ENCODE results near the gene ARHGAP4. TPM values are rescaled to one million over a fixed set of nuclear protein-coding genes. Genes with fewer than 3 reads are reported as not detected.

Gene ARHGAP4
- total and polyA plus RNA-seq, 11 donors: 6.8 to 55.8 (median 12.9) TPM

GRCh38 chrX:153951683-153952372 lies 25.8 kb upstream of the ARHGAP4 start:
- Histone ChIP-seq H3K27me3 (no peaks in the 10 kb centered on the region), H3K36me3 (peaks cover 0 to 80% (median 57%) of the 10 kb centered on the region in 9 donors), H3K27ac (peak overlapping the region in 1 of 12 donors; percentile 86), H3K4me1 (peaks cover 0 to 40% (median 9%) of the 10 kb centered on the region in 12 donors), H3K4me3 (no peak overlapping the region), H3K9me3 (no peaks in the 10 kb centered on the region)
- TF ChIP-seq POLR2A (IDR thresholded peaks at IDR 0.05): no peak
- TF ChIP-seq, protein P1, sequence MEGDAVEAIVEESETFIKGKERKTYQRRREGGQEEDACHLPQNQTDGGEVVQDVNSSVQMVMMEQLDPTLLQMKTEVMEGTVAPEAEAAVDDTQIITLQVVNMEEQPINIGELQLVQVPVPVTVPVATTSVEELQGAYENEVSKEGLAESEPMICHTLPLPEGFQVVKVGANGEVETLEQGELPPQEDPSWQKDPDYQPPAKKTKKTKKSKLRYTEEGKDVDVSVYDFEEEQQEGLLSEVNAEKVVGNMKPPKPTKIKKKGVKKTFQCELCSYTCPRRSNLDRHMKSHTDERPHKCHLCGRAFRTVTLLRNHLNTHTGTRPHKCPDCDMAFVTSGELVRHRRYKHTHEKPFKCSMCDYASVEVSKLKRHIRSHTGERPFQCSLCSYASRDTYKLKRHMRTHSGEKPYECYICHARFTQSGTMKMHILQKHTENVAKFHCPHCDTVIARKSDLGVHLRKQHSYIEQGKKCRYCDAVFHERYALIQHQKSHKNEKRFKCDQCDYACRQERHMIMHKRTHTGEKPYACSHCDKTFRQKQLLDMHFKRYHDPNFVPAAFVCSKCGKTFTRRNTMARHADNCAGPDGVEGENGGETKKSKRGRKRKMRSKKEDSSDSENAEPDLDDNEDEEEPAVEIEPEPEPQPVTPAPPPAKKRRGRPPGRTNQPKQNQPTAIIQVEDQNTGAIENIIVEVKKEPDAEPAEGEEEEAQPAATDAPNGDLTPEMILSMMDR (IDR thresholded peaks at IDR 0.05): no peak
- DNase-seq: no peak
- no peak for ATAC-seq
- 92 to 95% (median 93%) methylated on average over 15 to 28 of the region's 28 CpGs for WGBS, 4 donors
- intact Hi-C loops (cut with DNase I): loop anchor here in 9 of 10 donors (2.0 to 10.0 kb wide), 4 partner anchors 187 to 993 kb away; partner anchors contain the start of gene PLXNB3 (in 8 of the 9)

- WGBS, 4 donors: 82 to 93% (median 88%) methylated on average over 19 of the region's 19 CpGs
- H3K9me3 ChIP-seq: no peaks in the 10 kb centered on the region
- H3K27ac ChIP-seq: peak overlapping the region in 5 of 12 donors; percentile 66 to 86 (median 72)
- H3K36me3 ChIP-seq: peaks cover 0 to 63% (median 49%) of the 10 kb centered on the region in 9 donors
- H3K4me1 ChIP-seq: peaks cover 0 to 40% (median 9%) of the 10 kb centered on the region in 12 donors
- DNase-seq (no peak), ATAC-seq (no peak)
- H3K4me3 ChIP-seq: no peak overlapping the region
- no peak for TF ChIP-seq POLR2A (IDR thresholded peaks at IDR 0.05)
- H3K27me3 ChIP-seq: peaks cover 0 to under 1% (median 0%) of the 10 kb centered on the region in 9 donors
- intact Hi-C loops (cut with DNase I): loop anchor here in 6 of 10 donors (5.0 to 10.0 kb wide), 2 partner anchors 188 to 415 kb away; partner anchors contain the start of gene PLXNB3 (in 5 of the 6)
Measured at GRCh38 chrX:153950127-153950526, 24.1 kb upstream of the ARHGAP4 start.

GRCh38 chrX:153948847-153949805 lies 23.1 kb upstream of the ARHGAP4 start:
- peaks cover 0 to 5% (median 0%) of the 10 kb centered on the region in 9 donors for H3K27me3 ChIP-seq
- WGBS, 4 donors: 40 to 75% (median 58%) methylated on average over 27 to 30 of the region's 30 CpGs
- peak in 1 of 5 donors; percentile 59 for DNase-seq
- peak overlapping the region; percentile 32 to 86 (median 67) for H3K27ac ChIP-seq
- peaks cover 0 to 53% (median 46%) of the 10 kb centered on the region in 9 donors for H3K36me3 ChIP-seq
- intact Hi-C loops (cut with DNase I): no loop called here
- no peak for TF ChIP-seq POLR2A (IDR thresholded peaks at IDR 0.05)
- TF ChIP-seq, protein P1 (IDR thresholded peaks at IDR 0.05): no peak
- H3K9me3 ChIP-seq: no peaks in the 10 kb centered on the region
- H3K4me3 ChIP-seq: no peak overlapping the region
- peak in 1 of 4 donors; percentile 29 for ATAC-seq
- H3K4me1 ChIP-seq: peaks cover 0 to 40% (median 9%) of the 10 kb centered on the region in 12 donors

- WGBS, 4 donors: 51 to 71% (median 62%) methylated on average over 10 of the region's 10 CpGs
- intact Hi-C loops (cut with DNase I): no loop called here
- ATAC-seq: peak in 3 of 4 donors; percentile 3 to 62 (median 9)
- peaks cover 0 to 11% (median 0%) of the 10 kb centered on the region in 9 donors for H3K27me3 ChIP-seq
- H3K4me3 ChIP-seq: no peak overlapping the region
- TF ChIP-seq POLR2A (IDR thresholded peaks at IDR 0.05): no peak
- TF ChIP-seq, protein P1 (IDR thresholded peaks at IDR 0.05): no peak
- H3K4me1 ChIP-seq: peaks cover 0 to 34% (median 8%) of the 10 kb centered on the region in 12 donors
- H3K27ac ChIP-seq: peak overlapping the region; percentile 35 to 86 (median 67)
- H3K9me3 ChIP-seq: no peaks in the 10 kb centered on the region
- H3K36me3 ChIP-seq: peaks cover 0 to 42% (median 39%) of the 10 kb centered on the region in 9 donors
- no peak for DNase-seq
Measured at GRCh38 chrX:153948002-153948466, 22.0 kb upstream of the ARHGAP4 start.

Data from heart left ventricle (tissue), 16 donors.